ENCODE measurements around the gene MASP1. TPM values are rescaled to one million over a fixed set of nuclear protein-coding genes. Genes with fewer than 3 reads are reported as not detected.
"Not testable (repeated sequence)": the region's sequence is repeated elsewhere in the genome, so short reads cannot be mapped to it uniquely, and the experiment has no call there.

The MASP1 gene
- total RNA-seq, 8 experiments from 2014 or later, result 0.45 to 23.9 (median 1.6) TPM

- no peak for ATAC-seq (replicated peaks in 6 of 8)
- Histone ChIP-seq H3K27ac (no peak overlapping the region), H3K4me3 (no peak overlapping the region), H3K4me1 (replicated peaks in 1 of 2) (no peaks in the 10 kb centered on the region)
- 43 to 90% (median 73%) methylated on average over 2 to 6 of the region's 6 CpGs for WGBS, 10 experiments
- in situ Hi-C loops (cut with MboI; ENCODE audit: low pct_unique_long_range_greater_than_20kb in 2 of 9, low sequenced_read_pairs in 9 of 9, unreplicated experiment in 9 of 9), result loop anchor here in 7 of 9 experiments (10.0 to 25.0 kb wide), 3 partner anchors 102 to 477 kb away; partner anchors contain the start of gene SST (in 1 of the 7)
Measured at GRCh38 chr3:187210545-187211327, 80.8 kb downstream of the MASP1 start.

DNA sequence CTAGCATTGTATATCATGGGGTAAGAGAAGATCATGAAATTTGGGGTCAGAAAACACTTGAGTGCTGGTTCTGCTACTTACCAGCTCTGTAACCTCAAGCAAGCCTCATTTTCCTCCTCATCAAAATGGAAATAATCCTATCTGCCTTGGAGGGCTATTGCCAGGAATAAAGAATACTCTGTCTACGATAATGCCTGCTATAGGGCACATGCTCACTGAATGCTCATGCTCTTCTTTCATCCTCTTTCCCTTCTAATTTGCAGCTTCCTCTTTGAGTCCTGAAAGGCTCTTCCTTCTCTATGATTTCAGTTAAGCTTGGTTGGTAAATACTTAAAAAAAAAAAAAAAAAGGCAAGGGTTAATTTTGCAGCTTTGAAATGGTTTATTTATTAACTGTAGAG is 81.4 kb downstream of the MASP1 start:
- Histone ChIP-seq H3K4me3 (no peak overlapping the region), H3K4me1 (replicated peaks in 1 of 2) (no peaks in the 10 kb centered on the region), H3K27ac (no peak overlapping the region)
- ATAC-seq (replicated peaks in 6 of 8), result no peak
- 0 to 100% (median 62%) methylated on average over 1 of the region's 1 CpG for WGBS, 10 experiments
- in situ Hi-C loops (cut with MboI; ENCODE audit: low pct_unique_long_range_greater_than_20kb in 2 of 9, low sequenced_read_pairs in 9 of 9, unreplicated experiment in 9 of 9), result loop anchor here in 7 of 9 experiments (10.0 to 25.0 kb wide), 3 partner anchors 102 to 477 kb away; partner anchors contain the start of gene SST (in 1 of the 7)

DNA sequence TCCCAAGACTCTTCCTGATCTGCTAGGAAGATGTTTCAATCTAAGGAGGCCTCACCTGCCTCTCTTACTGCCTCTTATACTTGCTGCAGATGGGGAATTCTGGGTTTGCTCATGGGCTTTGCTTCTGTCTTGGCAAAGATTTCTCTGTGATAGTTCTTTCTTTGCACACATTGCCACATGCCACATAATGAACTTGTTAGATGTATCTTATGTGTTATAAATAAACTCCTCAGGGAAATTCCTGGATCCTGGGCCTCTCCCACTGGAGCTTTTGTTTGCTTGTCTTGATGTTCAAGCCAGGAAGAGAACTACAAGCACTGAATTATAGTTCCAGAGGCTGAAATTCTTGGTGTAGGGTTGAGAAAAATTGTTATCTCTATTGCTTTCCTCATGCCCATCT is 82.0 kb downstream of the MASP1 start:
- ATAC-seq (replicated peaks in 6 of 8), result no peak
- Histone ChIP-seq H3K27ac (no peak overlapping the region), H3K4me3 (no peak overlapping the region), H3K4me1 (replicated peaks in 1 of 2) (no peaks in the 10 kb centered on the region)
- in situ Hi-C loops (cut with MboI; ENCODE audit: low pct_unique_long_range_greater_than_20kb in 2 of 9, low sequenced_read_pairs in 9 of 9, unreplicated experiment in 9 of 9), result loop anchor here in 6 of 9 experiments (25.0 kb wide), 2 partner anchors 103 to 478 kb away; no protein-coding TSS in a partner anchor

- in situ Hi-C loops (cut with MboI; ENCODE audit: low pct_unique_long_range_greater_than_20kb in 2 of 9, low sequenced_read_pairs in 9 of 9, unreplicated experiment in 9 of 9), result loop anchor here in 6 of 9 experiments (25.0 kb wide), 2 partner anchors 104 to 479 kb away; no protein-coding TSS in a partner anchor
- Histone ChIP-seq H3K27ac (no peak overlapping the region), H3K4me3 (no peak overlapping the region), H3K4me1 (replicated peaks in 1 of 2) (no peaks in the 10 kb centered on the region)
- ATAC-seq (replicated peaks in 6 of 8), result no peak
- 0 to 88% (median 59%) methylated on average over 1 of the region's 1 CpG; no CpG with 5 or more reads in 2 of the 10 experiments for WGBS, 10 experiments
Measured at GRCh38 chr3:187208159-187208558, 83.4 kb downstream of the MASP1 start.

- H3K4me1 ChIP-seq (replicated peaks in 1 of 2), result no peaks in the 10 kb centered on the region
- ATAC-seq (replicated peaks in 6 of 8), result no peak
- in situ Hi-C loops (cut with MboI; ENCODE audit: low pct_unique_long_range_greater_than_20kb in 2 of 9, low sequenced_read_pairs in 9 of 9, unreplicated experiment in 9 of 9), result loop anchor here in 6 of 9 experiments (25.0 kb wide), 2 partner anchors 105 to 480 kb away; no protein-coding TSS in a partner anchor
- no peak overlapping the region for H3K4me3 ChIP-seq
- H3K27ac ChIP-seq, result no peak overlapping the region
Measured at GRCh38 chr3:187207624-187208023, 83.9 kb downstream of the MASP1 start.

GRCh38 chr3:187207062-187207461 is 84.5 kb downstream of the MASP1 start:
- Histone ChIP-seq H3K4me1 (replicated peaks in 1 of 2) (no peaks in the 10 kb centered on the region), H3K4me3 (no peak overlapping the region), H3K27ac (no peak overlapping the region)
- no peak for ATAC-seq (replicated peaks in 6 of 8)
- in situ Hi-C loops (cut with MboI; ENCODE audit: low pct_unique_long_range_greater_than_20kb in 2 of 9, low sequenced_read_pairs in 9 of 9, unreplicated experiment in 9 of 9), result loop anchor here in 6 of 9 experiments (25.0 kb wide), 2 partner anchors 105 to 480 kb away; no protein-coding TSS in a partner anchor
- WGBS, 10 experiments, result 17 to 88% (median 60%) methylated on average over 1 to 2 of the region's 2 CpGs; no CpG with 5 or more reads in 2 of the 10 experiments

- Histone ChIP-seq H3K4me3 (no peak overlapping the region), H3K4me1 (replicated peaks in 1 of 2) (no peaks in the 10 kb centered on the region), H3K27ac (no peak overlapping the region)
- ATAC-seq (replicated peaks in 6 of 8), result no peak
- in situ Hi-C loops (cut with MboI; ENCODE audit: low pct_unique_long_range_greater_than_20kb in 2 of 9, low sequenced_read_pairs in 9 of 9, unreplicated experiment in 9 of 9), result loop anchor here in 6 of 9 experiments (25.0 kb wide), 2 partner anchors 107 to 482 kb away; no protein-coding TSS in a partner anchor
- 32 to 100% (median 65%) methylated on average over 1 to 2 of the region's 2 CpGs; no CpG with 5 or more reads in 1 of the 10 experiments for WGBS, 10 experiments
Measured at GRCh38 chr3:187205683-187206082, 85.9 kb downstream of the MASP1 start.

DNA sequence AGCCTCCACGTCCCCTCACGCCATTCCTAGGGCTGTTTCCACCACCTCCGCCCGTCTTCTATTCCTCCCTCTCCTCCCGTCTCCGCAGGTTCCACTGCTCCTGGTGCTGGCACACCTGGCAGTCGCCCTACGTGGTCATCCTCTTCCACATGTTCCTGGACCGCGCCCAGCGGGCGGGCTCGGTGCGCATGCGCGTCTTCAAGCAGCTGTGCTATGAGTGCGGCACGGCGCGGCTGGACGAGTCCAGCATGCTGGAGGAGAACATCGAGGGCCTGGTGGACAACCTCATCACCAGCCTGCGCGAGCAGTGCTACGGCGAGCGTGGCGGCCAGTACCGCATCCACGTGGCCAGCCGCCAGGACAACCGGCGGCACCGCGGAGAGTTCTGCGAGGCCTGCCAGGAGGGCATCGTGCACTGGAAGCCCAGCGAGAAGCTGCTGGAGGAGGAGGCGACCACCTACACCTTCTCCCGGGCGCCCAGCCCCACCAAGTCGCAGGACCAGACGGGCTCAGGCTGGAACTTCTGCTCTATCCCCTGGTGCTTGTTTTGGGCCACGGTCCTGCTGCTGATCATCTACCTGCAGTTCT is 92.0 kb downstream of the MASP1 start:
- H3K4me1 ChIP-seq (replicated peaks in 1 of 2), result peaks cover 10 to 20% of the 10 kb centered on the region in 2 donors
- H3K27ac ChIP-seq; H3K4me3 ChIP-seq; ATAC-seq (replicated peaks in 6 of 8): not testable (repeated sequence)
- in situ Hi-C loops (cut with MboI; ENCODE audit: low pct_unique_long_range_greater_than_20kb in 2 of 9, low sequenced_read_pairs in 9 of 9, unreplicated experiment in 9 of 9), result loop anchor here in 6 of 9 experiments (25.0 kb wide), 2 partner anchors 113 to 488 kb away; no protein-coding TSS in a partner anchor
- WGBS, 10 experiments, result 92 to 100% (median 100%) methylated on average over 1 to 9 of the region's 44 CpGs; no CpG with 5 or more reads in 4 of the 10 experiments

GRCh38 chr3:187198490-187198889 is 93.0 kb downstream of the MASP1 start:
- Histone ChIP-seq H3K4me1 (replicated peaks in 1 of 2) (peaks cover 10 to 20% of the 10 kb centered on the region in 2 donors), H3K4me3 (no peak overlapping the region), H3K27ac (no peak overlapping the region)
- no peak for ATAC-seq (replicated peaks in 6 of 8)
- WGBS, 10 experiments, result 56 to 100% (median 85%) methylated on average over 1 to 3 of the region's 4 CpGs; no CpG with 5 or more reads in 2 of the 10 experiments
- in situ Hi-C loops (cut with MboI; ENCODE audit: low pct_unique_long_range_greater_than_20kb in 2 of 9, low sequenced_read_pairs in 9 of 9, unreplicated experiment in 9 of 9), result no loop called here

GRCh38 chr3:187197335-187197649 is 94.2 kb downstream of the MASP1 start, which contains the start of gene RTP1:
RTP1 (plus strand) TSS chr3:187197486; CDS start chr3:187197516, 30 bp downstream.
- H3K27ac ChIP-seq, result peak within 1 kb of the TSS in 1 of 2 donors; percentile 11
- peak in 5 of 8 experiments; percentile 83 to 94 (median 91) for ATAC-seq (replicated peaks in 6 of 8)
- H3K4me3 ChIP-seq, result peak within 1 kb of the TSS in 1 of 5 donors; percentile 2
- WGBS, 10 experiments, result 13 to 100% (median 59%) methylated on average over 1 to 3 of the region's 8 CpGs; no CpG with 5 or more reads in 4 of the 10 experiments
- in situ Hi-C loops (cut with MboI; ENCODE audit: low pct_unique_long_range_greater_than_20kb in 2 of 9, low sequenced_read_pairs in 9 of 9, unreplicated experiment in 9 of 9), result no loop called here
- peaks cover 10 to 20% of the 10 kb centered on the region in 2 donors for H3K4me1 ChIP-seq (replicated peaks in 1 of 2)

DNA sequence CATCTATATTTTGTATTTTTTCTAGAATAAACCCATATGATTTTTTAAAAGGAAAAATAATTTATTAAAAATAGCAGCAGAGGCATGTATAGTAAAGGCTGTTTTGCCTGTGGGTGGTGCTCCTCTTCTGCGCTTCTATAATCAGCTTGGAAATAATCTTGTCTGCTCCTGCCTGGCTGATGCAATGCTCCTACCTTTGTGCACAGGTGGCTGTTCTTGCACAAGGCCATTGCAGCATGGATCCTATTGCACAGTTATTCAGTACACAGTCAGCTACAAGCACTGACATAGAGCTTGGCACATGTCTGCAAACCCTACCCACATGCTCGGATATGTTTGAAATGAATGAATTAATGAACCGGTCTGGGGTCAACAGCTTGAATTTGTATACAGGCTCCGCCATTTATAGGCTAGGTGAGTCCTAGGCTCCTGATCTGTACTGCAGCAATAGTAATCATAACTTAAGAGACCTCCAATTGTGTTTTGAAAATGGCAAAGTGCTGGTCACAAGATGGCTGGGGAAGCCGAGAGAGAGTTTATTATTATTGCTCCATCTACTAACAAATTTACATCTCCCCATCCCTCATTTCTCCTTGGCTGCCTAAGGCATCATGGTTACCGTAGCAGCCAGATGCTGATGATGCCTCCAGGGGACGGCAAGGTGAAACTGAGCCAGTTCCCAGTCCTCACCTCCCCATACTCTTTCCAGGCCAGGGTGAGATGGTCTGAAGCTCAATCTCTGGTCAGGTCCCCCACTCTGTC is 94.8 kb downstream of the MASP1 start:
- peak overlapping the region in 1 of 2 donors; percentile 11 for H3K27ac ChIP-seq
- no peak overlapping the region for H3K4me3 ChIP-seq
- ATAC-seq (replicated peaks in 6 of 8), result peak in 5 of 8 experiments; percentile 36 to 78 (median 66)
- in situ Hi-C loops (cut with MboI; ENCODE audit: low pct_unique_long_range_greater_than_20kb in 2 of 9, low sequenced_read_pairs in 9 of 9, unreplicated experiment in 9 of 9), result no loop called here
- 47 to 100% (median 79%) methylated on average over 1 to 6 of the region's 7 CpGs; no CpG with 5 or more reads in 1 of the 10 experiments for WGBS, 10 experiments
- H3K4me1 ChIP-seq (replicated peaks in 1 of 2), result peaks cover 10 to 20% of the 10 kb centered on the region in 2 donors

- in situ Hi-C loops (cut with MboI; ENCODE audit: low pct_unique_long_range_greater_than_20kb in 2 of 9, low sequenced_read_pairs in 9 of 9, unreplicated experiment in 9 of 9), result no loop called here
- H3K4me3 ChIP-seq, result no peak overlapping the region
- ATAC-seq (replicated peaks in 6 of 8), result no peak
- no peak overlapping the region for H3K27ac ChIP-seq
- peaks cover 10 to 20% of the 10 kb centered on the region in 2 donors for H3K4me1 ChIP-seq (replicated peaks in 1 of 2)
Measured at GRCh38 chr3:187193181-187193580, 98.4 kb downstream of the MASP1 start.

Data from motor neuron (in vitro differentiated cells).